Measurements from ENCODE around the gene AP3B1. TPM values are rescaled to one million over a fixed set of nuclear protein-coding genes. Genes with fewer than 3 reads are reported as not detected.

The AP3B1 gene
- total and polyA plus RNA-seq, 2 experiments from 2014 or later, result 32.1 to 46.3 TPM

DNA sequence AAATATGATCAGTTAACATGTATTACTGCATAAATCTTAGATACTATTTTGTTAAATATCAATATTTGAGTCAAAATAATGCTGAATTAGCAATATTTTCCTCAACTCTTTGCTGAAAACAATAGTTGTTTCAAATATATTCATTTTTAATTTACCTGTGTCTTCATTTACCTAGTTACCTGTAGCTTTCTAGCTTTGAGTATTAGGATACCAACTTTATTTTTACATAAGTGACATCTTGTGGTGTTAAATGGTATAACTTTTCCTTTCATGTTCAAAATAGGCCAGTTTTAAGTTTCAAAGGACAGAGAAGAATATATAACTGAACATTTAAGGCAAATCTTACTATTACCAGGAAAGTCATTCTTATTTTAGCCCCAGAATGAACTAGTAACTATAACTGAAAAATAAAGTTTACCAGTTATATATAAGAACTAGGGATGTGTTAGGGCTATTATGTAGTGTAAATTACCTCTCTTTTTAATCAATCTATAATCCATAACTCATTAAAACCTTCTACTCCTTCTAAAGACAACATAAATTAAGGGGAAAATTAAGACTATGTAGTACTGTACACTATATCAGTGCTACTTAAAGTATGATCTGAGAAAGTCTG, 25.3 kb downstream of the AP3B1 start:
- DNase-seq (ENCODE audit: low spot score) (peak; percentile 42), ATAC-seq (no peak)
- H3K4me3 ChIP-seq, result no peak overlapping the region
- no peak for TF ChIP-seq ZNF331 (CRISPR knock-in tag; IDR thresholded peaks at IDR 0.05; ENCODE audit: low read depth)
- TF ChIP-seq, protein P1, sequence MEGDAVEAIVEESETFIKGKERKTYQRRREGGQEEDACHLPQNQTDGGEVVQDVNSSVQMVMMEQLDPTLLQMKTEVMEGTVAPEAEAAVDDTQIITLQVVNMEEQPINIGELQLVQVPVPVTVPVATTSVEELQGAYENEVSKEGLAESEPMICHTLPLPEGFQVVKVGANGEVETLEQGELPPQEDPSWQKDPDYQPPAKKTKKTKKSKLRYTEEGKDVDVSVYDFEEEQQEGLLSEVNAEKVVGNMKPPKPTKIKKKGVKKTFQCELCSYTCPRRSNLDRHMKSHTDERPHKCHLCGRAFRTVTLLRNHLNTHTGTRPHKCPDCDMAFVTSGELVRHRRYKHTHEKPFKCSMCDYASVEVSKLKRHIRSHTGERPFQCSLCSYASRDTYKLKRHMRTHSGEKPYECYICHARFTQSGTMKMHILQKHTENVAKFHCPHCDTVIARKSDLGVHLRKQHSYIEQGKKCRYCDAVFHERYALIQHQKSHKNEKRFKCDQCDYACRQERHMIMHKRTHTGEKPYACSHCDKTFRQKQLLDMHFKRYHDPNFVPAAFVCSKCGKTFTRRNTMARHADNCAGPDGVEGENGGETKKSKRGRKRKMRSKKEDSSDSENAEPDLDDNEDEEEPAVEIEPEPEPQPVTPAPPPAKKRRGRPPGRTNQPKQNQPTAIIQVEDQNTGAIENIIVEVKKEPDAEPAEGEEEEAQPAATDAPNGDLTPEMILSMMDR (conservative IDR thresholded peaks at IDR 0.05; ENCODE audit: low read depth in 2 of 2), result peak in 1 of 2 experiments; percentile 56; a peak in 3 of 4 replicates
- H3K36me3 Mint-ChIP-seq (ENCODE audit: low read depth), result peaks cover 11% of the 10 kb centered on the region
- no peaks in the 10 kb centered on the region for H3K9me3 Mint-ChIP-seq
- H3K9me2 ChIP-seq (ENCODE audit: insufficient read depth), result no peaks in the 10 kb centered on the region
- H3K27ac Mint-ChIP-seq, result no peak overlapping the region
- no peaks in the 10 kb centered on the region for H3K27me3 Mint-ChIP-seq (ENCODE audit: insufficient read depth, low read depth, poor library complexity)
- no peaks in the 10 kb centered on the region for H3K27me3 ChIP-seq (ENCODE audit: insufficient read depth)
- no peak overlapping the region for H2AFZ ChIP-seq
- no peak overlapping the region for H3K4me2 ChIP-seq
- peaks cover 33% of the 10 kb centered on the region for H3K4me1 ChIP-seq (ENCODE audit: insufficient read depth)
- H3K4me1 Mint-ChIP-seq, result peaks cover 39% of the 10 kb centered on the region
- no peak overlapping the region for H3K27ac ChIP-seq (ENCODE audit: low read depth)
- H4K20me1 ChIP-seq (replicated peaks; ENCODE audit: insufficient read depth), result peaks cover 8% of the 10 kb centered on the region; the same call in 1 of the 2 replicates
- H3K79me2 ChIP-seq (replicated peaks; ENCODE audit: insufficient read depth), result peaks cover 16% of the 10 kb centered on the region
- no peaks in the 10 kb centered on the region for H3F3A ChIP-seq (replicated peaks; ENCODE audit: low read depth)
- no peak overlapping the region for H3K4me3 Mint-ChIP-seq
- H3K36me3 ChIP-seq (ENCODE audit: insufficient read depth), result no peaks in the 10 kb centered on the region

DNA sequence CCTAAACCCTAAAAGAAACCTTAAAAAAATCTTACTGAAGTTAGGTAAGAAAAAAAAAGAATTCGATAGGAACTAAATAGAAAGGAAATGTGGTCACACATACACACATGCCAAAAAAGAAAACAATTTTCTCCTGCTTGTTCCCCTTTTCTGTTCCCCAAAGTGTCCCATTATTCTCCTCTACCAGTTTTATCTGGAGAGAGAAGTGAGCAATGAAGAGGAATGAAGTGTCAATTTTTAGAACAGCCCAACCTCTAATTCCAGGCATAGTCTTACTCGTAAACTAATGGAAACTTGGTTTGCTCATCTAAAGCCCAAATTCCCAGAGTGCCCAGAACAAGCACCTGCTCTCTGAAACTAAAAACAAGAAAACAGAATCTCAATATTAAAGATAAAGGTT, 26.1 kb downstream of the AP3B1 start:
- peaks cover 28% of the 10 kb centered on the region for H3K4me1 ChIP-seq (ENCODE audit: insufficient read depth)
- H3K9me2 ChIP-seq (ENCODE audit: insufficient read depth), result no peaks in the 10 kb centered on the region
- Mint-ChIP-seq H3K4me1 (peaks cover 31% of the 10 kb centered on the region), H3K36me3 (ENCODE audit: low read depth) (peaks cover 14% of the 10 kb centered on the region), H3K4me3 (no peak overlapping the region), H3K9me3 (no peaks in the 10 kb centered on the region), H3K27me3 (ENCODE audit: insufficient read depth, low read depth, poor library complexity) (no peaks in the 10 kb centered on the region), H3K27ac (no peak overlapping the region)
- no peaks in the 10 kb centered on the region for H3F3A ChIP-seq (replicated peaks; ENCODE audit: low read depth)
- no peak overlapping the region for H2AFZ ChIP-seq
- no peaks in the 10 kb centered on the region for H3K27me3 ChIP-seq (ENCODE audit: insufficient read depth)
- no peak overlapping the region for H3K4me2 ChIP-seq
- no peaks in the 10 kb centered on the region for H3K36me3 ChIP-seq (ENCODE audit: insufficient read depth)
- ATAC-seq (no peak), DNase-seq (ENCODE audit: low spot score) (no peak)
- no peak overlapping the region for H3K27ac ChIP-seq (ENCODE audit: low read depth)
- H3K4me3 ChIP-seq, result no peak overlapping the region
- peaks cover 8% of the 10 kb centered on the region for H3K79me2 ChIP-seq (replicated peaks; ENCODE audit: insufficient read depth)
- peaks cover 8% of the 10 kb centered on the region; the same call in 1 of the 2 replicates for H4K20me1 ChIP-seq (replicated peaks; ENCODE audit: insufficient read depth)
- TF ChIP-seq JUNB (IDR thresholded peaks at IDR 0.05; ENCODE audit: unreplicated experiment) (no peak), STAT1 (IDR thresholded peaks at IDR 0.05; ENCODE audit: unreplicated experiment) (no peak), POLR2AphosphoS5 (IDR thresholded peaks at IDR 0.05; ENCODE audit: low read depth) (no peak), CREB1 (CRISPR knock-in tag; IDR thresholded peaks at IDR 0.05; ENCODE audit: low read depth) (no peak), EZH2phosphoT487 (IDR thresholded peaks at IDR 0.05; ENCODE audit: unreplicated experiment) (no peak), EZH2 (IDR thresholded peaks at IDR 0.05; ENCODE audit: low read depth, unreplicated experiment) (no peak), NANOG (IDR thresholded peaks at IDR 0.05; ENCODE audit: borderline replicate concordance) (no peak)
- TF ChIP-seq, protein P1 (conservative IDR thresholded peaks at IDR 0.05; ENCODE audit: low read depth in 2 of 2), result no peak
- TF ChIP-seq, protein P2, sequence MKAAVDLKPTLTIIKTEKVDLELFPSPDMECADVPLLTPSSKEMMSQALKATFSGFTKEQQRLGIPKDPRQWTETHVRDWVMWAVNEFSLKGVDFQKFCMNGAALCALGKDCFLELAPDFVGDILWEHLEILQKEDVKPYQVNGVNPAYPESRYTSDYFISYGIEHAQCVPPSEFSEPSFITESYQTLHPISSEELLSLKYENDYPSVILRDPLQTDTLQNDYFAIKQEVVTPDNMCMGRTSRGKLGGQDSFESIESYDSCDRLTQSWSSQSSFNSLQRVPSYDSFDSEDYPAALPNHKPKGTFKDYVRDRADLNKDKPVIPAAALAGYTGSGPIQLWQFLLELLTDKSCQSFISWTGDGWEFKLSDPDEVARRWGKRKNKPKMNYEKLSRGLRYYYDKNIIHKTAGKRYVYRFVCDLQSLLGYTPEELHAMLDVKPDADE (IDR thresholded peaks at IDR 0.05), result no peak

Data from GM23338 (cell line).